HG02981 (cell line): ENCODE measurements around the gene GPC3.
"Not testable (repeated sequence)": the region's sequence is repeated elsewhere in the genome, so short reads cannot be mapped to it uniquely, and the experiment has no call there.

Experiments used
- ATAC-seq: cut with Tn5 transposase; IDR thresholded peaks from one replicate; pipeline ENCODE4 v1.9.1; 2021; ENCODE audit warnings: mild to moderate bottlenecking, moderate library complexity; ENCODE audit not compliant: unreplicated experiment

Gene GPC3

DNA sequence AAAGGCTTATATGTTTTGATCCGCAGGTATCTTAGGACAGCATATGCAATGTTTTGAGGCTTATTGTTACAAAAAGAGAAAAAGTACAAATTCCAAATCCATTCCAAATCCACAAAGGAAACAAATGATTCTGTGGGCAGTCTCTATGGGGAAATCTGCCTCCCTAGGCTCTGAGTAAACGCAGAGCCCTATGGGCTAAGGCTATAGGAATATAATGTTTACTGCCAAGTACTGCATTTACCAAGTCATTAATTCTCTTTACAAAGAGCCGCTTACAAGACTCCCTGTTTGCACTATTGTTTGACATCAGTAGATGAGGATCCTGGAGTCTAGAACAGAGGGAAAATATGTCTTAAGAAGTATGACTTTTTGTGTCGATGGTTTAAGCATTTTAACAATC lies 357.7 kb downstream of the GPC3 start:
- no peak for ATAC-seq

DNA sequence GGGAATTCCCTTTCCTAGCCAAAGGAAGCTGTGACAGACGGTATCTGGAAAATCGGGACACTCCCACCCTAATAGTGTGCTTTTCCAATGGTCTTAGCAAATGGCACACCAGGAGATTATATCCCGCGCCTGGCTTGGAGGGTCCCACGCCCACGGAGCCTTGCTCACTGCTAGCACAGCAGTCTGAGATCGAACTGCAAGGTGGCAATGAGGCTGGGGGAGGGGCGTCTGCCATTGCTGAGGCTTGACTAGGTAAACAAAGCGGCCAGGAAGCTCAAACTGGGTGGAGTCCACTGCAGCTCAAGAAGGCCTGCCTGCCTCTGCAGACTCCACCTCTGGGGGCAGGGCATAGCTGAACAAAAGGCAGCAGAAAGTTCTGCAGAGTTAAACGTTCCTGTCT lies 364.0 kb downstream of the GPC3 start:
- ATAC-seq = not testable (repeated sequence)

GRCh38 chrX:133611676-133612075 lies 373.7 kb downstream of the GPC3 start:
- no peak for ATAC-seq

- no peak for ATAC-seq
Measured at GRCh38 chrX:133610056-133610455, 375.3 kb downstream of the GPC3 start.

- no peak for ATAC-seq
Measured at GRCh38 chrX:133609166-133609565, 376.2 kb downstream of the GPC3 start.

- no peak for ATAC-seq
Measured at GRCh38 chrX:133608406-133608805, 377.0 kb downstream of the GPC3 start.

DNA sequence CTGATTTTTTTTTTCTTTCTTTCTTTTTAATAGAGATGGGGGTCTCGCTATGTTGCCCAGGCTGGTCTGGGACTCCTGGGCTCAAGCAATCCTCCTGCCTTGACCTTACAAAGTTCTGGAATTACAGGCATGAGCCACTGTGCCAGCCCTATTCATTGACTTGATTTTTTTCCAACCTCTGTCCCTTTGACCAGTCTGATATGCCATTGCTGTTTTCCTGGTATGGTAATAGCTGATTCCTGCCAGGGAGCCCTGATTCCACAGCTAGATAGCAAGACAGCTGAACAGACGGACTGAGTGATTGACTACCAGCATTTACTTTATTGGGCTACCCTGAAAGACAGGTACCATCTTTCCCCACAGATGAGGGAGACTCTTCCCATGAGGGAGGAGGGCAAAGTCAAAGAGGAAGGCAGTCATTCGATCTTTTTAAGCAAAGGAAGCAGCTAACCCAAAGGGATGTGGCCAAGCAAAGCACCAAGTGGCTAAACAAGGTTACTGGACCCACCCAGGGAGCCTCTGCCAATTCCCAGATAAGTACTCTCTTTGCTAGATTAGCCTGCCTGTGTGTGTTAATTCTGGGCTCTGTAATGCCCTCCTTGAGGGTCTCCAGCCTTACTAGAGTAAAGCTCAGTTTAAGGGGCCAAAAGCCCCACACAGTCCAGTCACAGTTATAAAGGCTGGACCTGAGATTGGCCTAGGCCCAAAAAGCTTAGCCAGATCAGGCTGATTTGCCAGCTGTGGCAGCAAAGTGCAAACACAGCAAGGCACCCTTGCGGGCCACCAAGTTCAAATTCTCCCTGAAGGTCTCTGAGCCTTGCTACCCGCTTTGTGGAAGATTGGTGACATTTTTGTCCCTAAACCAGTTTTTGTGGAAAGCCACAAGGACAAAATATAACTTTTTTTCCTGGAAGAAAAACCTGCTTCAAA lies 377.7 kb downstream of the GPC3 start:
- no peak for ATAC-seq

GRCh38 chrX:133606990-133607389 lies 378.4 kb downstream of the GPC3 start:
- ATAC-seq = no peak

- ATAC-seq = no peak
Measured at GRCh38 chrX:133604801-133605200, 380.6 kb downstream of the GPC3 start.

GRCh38 chrX:133602881-133603280 lies 382.5 kb downstream of the GPC3 start:
- ATAC-seq = no peak

DNA sequence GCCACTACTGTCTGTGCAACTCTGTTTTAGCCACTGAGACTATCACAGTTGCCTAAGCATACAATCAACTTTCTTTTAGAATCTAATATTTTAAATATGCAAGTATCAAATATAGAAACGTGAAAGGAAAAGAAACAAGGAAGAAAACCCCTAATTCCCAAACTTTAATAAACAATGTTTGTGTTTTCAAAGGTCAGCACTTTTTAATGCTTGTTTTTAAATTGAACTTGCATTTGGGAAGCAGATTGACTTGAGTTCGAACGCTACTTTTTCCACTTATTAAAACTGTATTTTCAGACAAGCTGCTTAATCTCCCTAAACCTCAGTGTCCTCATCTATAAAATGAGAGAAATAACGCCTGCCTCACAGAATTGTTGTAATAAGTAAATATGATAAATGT lies 384.3 kb downstream of the GPC3 start:
- no peak for ATAC-seq

- ATAC-seq = no peak
Measured at GRCh38 chrX:133600536-133600935, 384.9 kb downstream of the GPC3 start.

GRCh38 chrX:133598601-133599335 lies 386.6 kb downstream of the GPC3 start:
- ATAC-seq = no peak

DNA sequence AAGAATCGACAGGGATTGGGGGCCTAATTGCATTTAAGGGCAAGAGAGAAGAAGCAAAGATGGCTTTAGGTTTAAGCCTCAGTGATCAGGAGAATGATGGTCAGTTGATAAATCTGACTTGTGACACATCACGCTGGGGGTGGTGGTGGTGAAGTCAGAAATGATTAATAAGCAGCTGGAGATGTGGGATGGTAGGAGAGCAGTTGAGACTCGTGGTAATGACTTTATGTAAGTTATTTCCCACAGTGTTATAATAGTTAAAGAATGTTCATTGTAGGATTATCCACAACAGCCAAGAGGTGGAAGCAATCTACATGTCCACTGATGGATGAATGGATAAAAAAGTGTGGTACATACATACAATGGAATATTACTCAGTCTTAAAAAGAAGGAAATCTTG lies 391.2 kb downstream of the GPC3 start:
- ATAC-seq = no peak

GRCh38 chrX:133593531-133593930 lies 391.9 kb downstream of the GPC3 start:
- ATAC-seq = no peak

- ATAC-seq = no peak
Measured at GRCh38 chrX:133590703-133591505, 394.5 kb downstream of the GPC3 start.

GRCh38 chrX:133588827-133589226 lies 396.6 kb downstream of the GPC3 start:
- ATAC-seq = no peak

GRCh38 chrX:133587818-133588217 lies 397.6 kb downstream of the GPC3 start:
- ATAC-seq = no peak

DNA sequence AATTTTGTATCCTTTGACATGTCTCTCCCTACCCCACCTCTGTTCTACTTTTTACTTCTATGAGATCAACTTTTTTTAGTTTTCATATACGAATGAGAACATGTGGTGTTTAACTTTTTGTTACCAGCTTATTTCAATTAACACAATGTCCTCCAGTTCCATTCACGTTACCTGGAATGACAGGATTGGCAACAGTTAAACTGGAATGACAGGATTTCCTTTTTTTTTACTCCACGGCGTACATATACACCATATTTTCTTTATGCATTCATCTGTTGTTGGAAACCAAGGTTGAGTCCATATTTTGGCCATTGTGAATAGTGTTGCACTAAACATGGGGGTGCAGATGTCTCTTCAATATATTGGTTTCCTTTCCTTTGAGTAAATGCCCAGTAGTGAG lies 398.3 kb downstream of the GPC3 start:
- ATAC-seq = no peak

- no peak for ATAC-seq
Measured at GRCh38 chrX:133586443-133586842, 399.0 kb downstream of the GPC3 start.

GRCh38 chrX:133583825-133584224 lies 401.6 kb downstream of the GPC3 start:
- ATAC-seq = no peak
